Adrenal gland (tissue), 12 donors: ENCODE results near the gene IRX5. TPM values are rescaled to one million over a fixed set of nuclear protein-coding genes. Genes with fewer than 3 reads are reported as not detected.
A peak's percentile ranks its signal among the peaks of the same experiment; 100 is the strongest.

Experiments used
- DNase-seq, 7 donors: peaks; one replicate each; pipeline ENCODE4 v3.0.0-alpha.2; 2019 to 2020
- H3K27ac ChIP-seq, 5 donors: fragments of 200-600 bp; sonication (generic) in 4 of 5; 1 replicate in 3 of 5; 2 replicates in 2 of 5; pipeline versions ENCODE4 v1.5.1 to v1.8.0; 2016 to 2020; ENCODE audit warnings: mild to moderate bottlenecking in 1 of 5
- H3K27me3 ChIP-seq: fragments of 200-600 bp; 2 replicates; pipeline ENCODE4 v1.8.0; 2021
- H3K36me3 ChIP-seq, 2 donors: fragments of 200-600 bp; replicated peaks in 1 of 2; 1 replicate in 1 of 2; 2 replicates in 1 of 2; pipeline versions ENCODE4 v1.5.1 to v1.8.0; 2018 to 2022
- H3K4me1 ChIP-seq, 2 donors: fragments of 200-600 bp; replicated peaks in 1 of 2; 1 replicate in 1 of 2; 2 replicates in 1 of 2; pipeline versions ENCODE4 v1.5.1 to v1.8.0; 2018 to 2021
- H3K4me3 ChIP-seq, 4 donors: fragments of 200-600 bp; sonication (generic) in 3 of 4; one replicate each; pipeline ENCODE4 v1.5.1; 2016 to 2018
- H3K9me3 ChIP-seq, 3 donors: fragments of 200-600 bp; sonication (generic) in 1 of 3; replicated peaks in 1 of 3; 1 replicate in 2 of 3; 2 replicates in 1 of 3; pipeline versions ENCODE4 v1.5.1 to v1.8.0; 2016 to 2021
- CTCF ChIP-seq, 6 experiments: fragments of 450-650 bp in 4 of 6; fragments of 200-600 bp in 2 of 6; sonication (generic) in 1 of 6; IDR thresholded peaks; 1 replicate in 5 of 6; 2 replicates in 1 of 6; pipeline versions ENCODE4 v1.5.1 to v1.8.0; 2016 to 2021; ENCODE audit warnings: antibody characterized with exemption in 6 of 6, mild to moderate bottlenecking in 2 of 6, moderate library complexity in 1 of 6
- POLR2A ChIP-seq, 2 donors: fragments of 450-650 bp; IDR thresholded peaks; one replicate each; pipeline ENCODE4 v1.6.1; 2017; ENCODE audit warnings: antibody characterized with exemption in 2 of 2, mild to moderate bottlenecking in 2 of 2, moderate library complexity in 1 of 2
- WGBS, 4 donors: extraction: QIAGEN DNeasy Blood & Tissue Kit in 2 of 4; methylation state at CpG; one replicate each; pipeline versions ENCODE4 v1.1.5 to v1.1.7; 2013 to 2017; 5-methylcytosine and 5-hydroxymethylcytosine counted together
- intact Hi-C, 2 donors: fragments of 100-400 bp; cut with DNase I; formaldehyde crosslinking; loops; one replicate each; pipeline versions ENCODE4 v1.14.1 to v1.15.0; 2022 to 2023
- polyA plus RNA-seq, 3 donors: library from polyadenylated mRNA; stranded (reverse); fragments of 200-250 nt in 2 of 3; fragments of 350-450 nt in 1 of 3; fragmentation: Illumina TruSeq in 1 of 3; extraction: RNeasy Lipid Tissue Mini Kit (QIAGEN cat#74804) in 1 of 3; gene quantifications; one replicate each; pipeline ENCODE4 v1.2.3, GENCODE V29; 2013 to 2014
- total RNA-seq, 9 donors: library from RNA; depleted of rRNA in 4 of 9; stranded (reverse); fragments of >200 nt in 4 of 9; fragments of 120-200 nt in 1 of 9; fragmentation: NEBNext Ultra II Directional in 1 of 9; extraction: Animal tissue kit (Norgen Biotek cat#: 25700) in 1 of 9; gene quantifications; one replicate each; pipeline versions ENCODE4 v1.1.0 to v1.2.4, GENCODE V29; 2013 to 2023
- donor health status: healthy with polysubstance abuse.
- donor health status: Bipolar disorder and iron deficiency.
- donor health status: DM: yes; HTN: yes; CAD: no.
- donor health status: DM: no; HTN: no; CAD: no.
- donor health status: DM: no; HTN: no; CAD: no.
- donor health status: DM: yes; HTN: yes; CAD: no.

IRX5 gene
- total and polyA plus RNA-seq, 12 donors: 0.29 to 4.2 (median 1.3) TPM

- Histone ChIP-seq H3K4me3 (peak overlapping the region in 2 of 4 donors; percentile 46 to 67), H3K4me1 (peaks cover 10 to 18% of the 10 kb centered on the region in 2 donors), H3K27ac (peak overlapping the region in 2 of 5 donors; percentile 24 to 69), H3K36me3 (no peaks in the 10 kb centered on the region), H3K27me3 (peaks cover 68% of the 10 kb centered on the region), H3K9me3 (no peaks in the 10 kb centered on the region)
- 0 to 9% (median 1%) methylated on average over 19 to 24 of the region's 24 CpGs for WGBS, 4 donors
- intact Hi-C loops: loop anchor here (5.0 to 10.0 kb wide), 2 partner anchors 643 to 646 kb away; partner anchors contain the start of gene IRX3 (in 2 of the 2)
- TF ChIP-seq POLR2A (IDR thresholded peaks at IDR 0.05) (no peak), CTCF (IDR thresholded peaks at IDR 0.05) (peak in 1 of 6 experiments; percentile 0)
- DNase-seq: no peak
These were observed 129 bp downstream of the IRX5 start for GRCh38 chr16:54930869-54931119.

GRCh38 chr16:54931120-54932014 is 702 bp downstream of the IRX5 start:
- Histone ChIP-seq H3K36me3 (no peaks in the 10 kb centered on the region), H3K4me3 (peak overlapping the region in 1 of 4 donors; percentile 67), H3K9me3 (no peaks in the 10 kb centered on the region), H3K27me3 (peaks cover 65% of the 10 kb centered on the region), H3K4me1 (peaks cover 10 to 18% of the 10 kb centered on the region in 2 donors), H3K27ac (peak overlapping the region in 3 of 5 donors; percentile 24 to 69 (median 43))
- TF ChIP-seq POLR2A (IDR thresholded peaks at IDR 0.05) (no peak), CTCF (IDR thresholded peaks at IDR 0.05) (no peak)
- WGBS, 4 donors: 5 to 13% (median 7%) methylated on average over 28 to 91 of the region's 91 CpGs
- DNase-seq: peak in 2 of 7 donors; percentile 31 to 40
- intact Hi-C loops: loop anchor here (5.0 to 10.0 kb wide), 2 partner anchors 644 to 647 kb away; partner anchors contain the start of gene IRX3 (in 2 of the 2)

- peaks cover 10 to 19% of the 10 kb centered on the region in 2 donors for H3K4me1 ChIP-seq
- no peak overlapping the region for H3K27ac ChIP-seq
- intact Hi-C loops: loop anchor here (5.0 to 10.0 kb wide), 2 partner anchors 645 to 647 kb away; partner anchors contain the start of gene IRX3 (in 2 of the 2)
- H3K9me3 ChIP-seq: no peaks in the 10 kb centered on the region
- no peaks in the 10 kb centered on the region for H3K36me3 ChIP-seq
- WGBS, 4 donors: 5 to 16% (median 9%) methylated on average over 14 to 48 of the region's 48 CpGs
- TF ChIP-seq CTCF (IDR thresholded peaks at IDR 0.05): no peak
- TF ChIP-seq POLR2A (IDR thresholded peaks at IDR 0.05): no peak
- peaks cover 65% of the 10 kb centered on the region for H3K27me3 ChIP-seq
- DNase-seq: no peak
- peak overlapping the region in 1 of 4 donors; percentile 67 for H3K4me3 ChIP-seq
These were observed 1.5 kb downstream of the IRX5 start for GRCh38 chr16:54932021-54932660.

GRCh38 chr16:54932737-54933254 is 2.1 kb downstream of the IRX5 start:
- WGBS, 4 donors: 4 to 9% (median 5%) methylated on average over 26 to 52 of the region's 52 CpGs
- Histone ChIP-seq H3K4me1 (peaks cover 10 to 25% of the 10 kb centered on the region in 2 donors), H3K9me3 (no peaks in the 10 kb centered on the region), H3K36me3 (no peaks in the 10 kb centered on the region), H3K4me3 (peak overlapping the region in 1 of 4 donors; percentile 67), H3K27me3 (peaks cover 65% of the 10 kb centered on the region), H3K27ac (no peak overlapping the region)
- intact Hi-C loops: loop anchor here (5.0 to 10.0 kb wide), 2 partner anchors 645 to 648 kb away; partner anchors contain the start of gene IRX3 (in 2 of the 2)
- TF ChIP-seq POLR2A (IDR thresholded peaks at IDR 0.05) (no peak), CTCF (IDR thresholded peaks at IDR 0.05) (no peak)
- no peak for DNase-seq
